GM19395 (cell line): ENCODE data around the gene SH3BGR.
"Not testable (repeated sequence)": the region's sequence is repeated elsewhere in the genome, so short reads cannot be mapped to it uniquely, and the experiment has no call there.

Experiments used
- ATAC-seq: cut with Tn5 transposase; IDR thresholded peaks from one replicate; pipeline ENCODE4 v1.9.1; 2021; ENCODE audit warnings: mild to moderate bottlenecking, moderate library complexity; ENCODE audit not compliant: unreplicated experiment

SH3BGR gene

GRCh38 chr21:39540367-39540766 lies 88.6 kb downstream of the SH3BGR start:
- not testable (repeated sequence) for ATAC-seq

- no peak for ATAC-seq
Measured at GRCh38 chr21:39542736-39543135, 91.0 kb downstream of the SH3BGR start.

- no peak for ATAC-seq
Measured at GRCh38 chr21:39546522-39546921, 94.8 kb downstream of the SH3BGR start.

- no peak for ATAC-seq
Measured at GRCh38 chr21:39552856-39553255, 101.1 kb downstream of the SH3BGR start.

- no peak for ATAC-seq
Measured at GRCh38 chr21:39553331-39553730, 101.6 kb downstream of the SH3BGR start.

GRCh38 chr21:39555911-39556590 lies 104.3 kb downstream of the SH3BGR start:
- no peak for ATAC-seq

- ATAC-seq: no peak
Measured at GRCh38 chr21:39559511-39559910, 107.7 kb downstream of the SH3BGR start.

- no peak for ATAC-seq
Measured at GRCh38 chr21:39561140-39561539, 109.4 kb downstream of the SH3BGR start.

- ATAC-seq: no peak
Measured at GRCh38 chr21:39562791-39563770, 111.3 kb downstream of the SH3BGR start.

- ATAC-seq: no peak
Measured at GRCh38 chr21:39564200-39564599, 112.4 kb downstream of the SH3BGR start.
